NCI-H446 treated with DMSO at 0.1 percent for 48 hours (cell line): ENCODE measurements around the gene CNTN6.

ENCODE experiments used
- DNase-seq: peaks from one replicate; lab custom pipeline; 2025; lab: John Stamatoyannopoulos, UW

Gene CNTN6

GRCh38 chr3:1092771-1093170 lies at the start of gene CNTN6:
Gene CNTN6, plus strand, starts transcription at chr3:1093024. Its CDS starts 54,985 bp downstream, at chr3:1148009.
- DNase-seq = no peak

- DNase-seq = no peak
Measured at GRCh38 chr3:1048558-1048957, 44.3 kb upstream of the CNTN6 start.

- no peak for DNase-seq
Measured at GRCh38 chr3:1055870-1056269, 37.0 kb upstream of the CNTN6 start.

GRCh38 chr3:1056744-1057143 lies 36.1 kb upstream of the CNTN6 start:
- no peak for DNase-seq

- no peak for DNase-seq
Measured at GRCh38 chr3:1057436-1057835, 35.4 kb upstream of the CNTN6 start.

GRCh38 chr3:1068985-1069384 lies 23.8 kb upstream of the CNTN6 start:
- no peak for DNase-seq

- no peak for DNase-seq
Measured at GRCh38 chr3:1072041-1072440, 20.8 kb upstream of the CNTN6 start.

GRCh38 chr3:1079662-1080061 lies 13.2 kb upstream of the CNTN6 start:
- DNase-seq = no peak

GRCh38 chr3:1082108-1082507 lies 10.7 kb upstream of the CNTN6 start:
- no peak for DNase-seq

- no peak for DNase-seq
Measured at GRCh38 chr3:1087066-1087560, 5.7 kb upstream of the CNTN6 start.

GRCh38 chr3:1088503-1088902 lies 4.3 kb upstream of the CNTN6 start:
- DNase-seq = no peak

- DNase-seq = no peak
Measured at GRCh38 chr3:1091286-1091685, 1.5 kb upstream of the CNTN6 start.

GRCh38 chr3:1092061-1092460 lies 763 bp upstream of the CNTN6 start:
- DNase-seq = no peak

GRCh38 chr3:1093217-1093616 lies 393 bp downstream of the CNTN6 start:
- DNase-seq = no peak

GRCh38 chr3:1103525-1103924 lies 10.7 kb downstream of the CNTN6 start:
- DNase-seq = no peak

GRCh38 chr3:1117843-1118473 lies 25.1 kb downstream of the CNTN6 start:
- DNase-seq = no peak

GRCh38 chr3:1131166-1131565 lies 38.3 kb downstream of the CNTN6 start:
- DNase-seq = no peak

GRCh38 chr3:1135194-1135593 lies 42.4 kb downstream of the CNTN6 start:
- DNase-seq = no peak

- DNase-seq = no peak
Measured at GRCh38 chr3:1138036-1138435, 45.2 kb downstream of the CNTN6 start.

- DNase-seq = no peak
Measured at GRCh38 chr3:1139071-1139470, 46.2 kb downstream of the CNTN6 start.

- DNase-seq = no peak
Measured at GRCh38 chr3:1147326-1147725, 54.5 kb downstream of the CNTN6 start.

GRCh38 chr3:1147819-1148218 lies 55.0 kb downstream of the CNTN6 start:
- no peak for DNase-seq

- no peak for DNase-seq
Measured at GRCh38 chr3:1164101-1164500, 71.3 kb downstream of the CNTN6 start.

- DNase-seq = no peak
Measured at GRCh38 chr3:1171320-1171719, 78.5 kb downstream of the CNTN6 start.
